GM21825 (cell line): ENCODE measurements around the gene OSBPL5.

Source experiments
- ATAC-seq: cut with Tn5 transposase; IDR thresholded peaks from one replicate; pipeline ENCODE4 v1.9.1; 2021; ENCODE audit warnings: mild to moderate bottlenecking, moderate library complexity; ENCODE audit not compliant: unreplicated experiment

Gene OSBPL5

DNA sequence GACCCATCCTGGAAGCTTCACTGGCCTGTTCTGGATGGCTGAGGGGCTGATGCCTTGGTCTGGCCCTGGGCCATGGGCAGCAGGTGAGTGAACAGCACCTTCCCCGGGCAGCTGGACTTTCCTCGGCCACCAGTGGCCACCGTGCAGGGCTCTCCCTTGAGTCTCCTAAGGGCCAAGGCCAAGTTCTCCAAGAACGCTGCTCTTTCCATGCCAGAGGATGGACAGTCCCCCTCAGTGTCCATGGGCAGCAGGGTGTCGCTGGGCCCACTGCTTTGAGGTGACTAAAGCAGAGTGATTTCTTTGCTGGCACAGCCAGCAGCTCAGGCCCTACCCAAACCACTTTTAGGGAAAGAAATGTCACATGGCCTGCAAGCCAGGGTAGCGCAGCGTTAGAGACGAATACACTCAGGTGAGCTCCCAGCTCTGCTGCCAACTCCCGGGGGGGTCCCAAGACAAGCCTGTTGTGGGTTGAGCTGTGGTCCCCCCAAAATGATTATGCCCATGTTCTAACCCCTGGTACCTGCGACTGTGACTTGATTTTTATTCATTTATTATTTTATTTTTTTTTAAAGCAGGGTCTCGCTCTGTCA lies 104.6 kb downstream of the OSBPL5 start:
- no peak for ATAC-seq

DNA sequence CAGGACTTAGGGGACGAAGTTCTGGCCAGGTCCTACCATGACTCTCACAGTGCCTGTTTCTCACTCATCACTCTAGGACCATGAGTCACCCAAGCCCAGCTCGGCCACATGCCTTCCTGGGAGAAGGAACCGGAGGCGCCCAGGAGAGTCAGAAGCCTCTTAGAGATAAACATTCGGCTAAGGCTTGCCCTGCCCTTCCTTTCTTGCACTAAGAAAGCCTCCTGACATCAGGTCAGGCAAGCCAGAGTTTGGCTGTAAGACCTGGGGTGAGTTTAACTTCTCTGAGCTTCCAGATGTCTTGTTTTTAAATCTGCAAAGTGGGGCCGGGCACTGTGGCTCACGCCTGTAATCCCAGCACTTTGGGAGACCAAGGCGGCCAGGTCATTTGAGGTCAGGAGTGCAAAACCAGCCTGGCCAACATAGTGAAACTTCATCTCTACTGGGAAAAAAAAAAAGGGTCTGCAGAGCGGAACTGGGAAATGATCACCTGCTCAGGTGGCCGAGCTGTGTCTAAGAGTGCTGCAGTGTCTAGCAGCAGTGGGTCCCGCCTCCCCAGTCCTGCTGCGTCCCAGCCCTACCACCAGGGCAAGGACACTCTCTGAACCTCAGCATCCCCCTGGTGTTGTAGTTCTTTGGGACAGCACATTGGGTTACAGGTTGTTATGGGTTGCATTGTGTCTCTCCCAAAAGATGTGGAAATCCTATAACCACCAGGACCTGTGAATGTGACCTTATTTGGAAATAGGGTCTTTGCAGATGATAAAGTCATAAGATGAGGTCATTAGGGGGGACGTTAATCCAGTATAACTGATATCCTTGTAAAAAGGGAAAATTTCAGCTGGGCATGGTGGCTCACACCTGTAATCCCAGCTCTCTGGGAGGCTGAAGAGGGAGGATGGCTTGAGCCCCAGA lies 106.1 kb downstream of the OSBPL5 start:
- ATAC-seq, result no peak

DNA sequence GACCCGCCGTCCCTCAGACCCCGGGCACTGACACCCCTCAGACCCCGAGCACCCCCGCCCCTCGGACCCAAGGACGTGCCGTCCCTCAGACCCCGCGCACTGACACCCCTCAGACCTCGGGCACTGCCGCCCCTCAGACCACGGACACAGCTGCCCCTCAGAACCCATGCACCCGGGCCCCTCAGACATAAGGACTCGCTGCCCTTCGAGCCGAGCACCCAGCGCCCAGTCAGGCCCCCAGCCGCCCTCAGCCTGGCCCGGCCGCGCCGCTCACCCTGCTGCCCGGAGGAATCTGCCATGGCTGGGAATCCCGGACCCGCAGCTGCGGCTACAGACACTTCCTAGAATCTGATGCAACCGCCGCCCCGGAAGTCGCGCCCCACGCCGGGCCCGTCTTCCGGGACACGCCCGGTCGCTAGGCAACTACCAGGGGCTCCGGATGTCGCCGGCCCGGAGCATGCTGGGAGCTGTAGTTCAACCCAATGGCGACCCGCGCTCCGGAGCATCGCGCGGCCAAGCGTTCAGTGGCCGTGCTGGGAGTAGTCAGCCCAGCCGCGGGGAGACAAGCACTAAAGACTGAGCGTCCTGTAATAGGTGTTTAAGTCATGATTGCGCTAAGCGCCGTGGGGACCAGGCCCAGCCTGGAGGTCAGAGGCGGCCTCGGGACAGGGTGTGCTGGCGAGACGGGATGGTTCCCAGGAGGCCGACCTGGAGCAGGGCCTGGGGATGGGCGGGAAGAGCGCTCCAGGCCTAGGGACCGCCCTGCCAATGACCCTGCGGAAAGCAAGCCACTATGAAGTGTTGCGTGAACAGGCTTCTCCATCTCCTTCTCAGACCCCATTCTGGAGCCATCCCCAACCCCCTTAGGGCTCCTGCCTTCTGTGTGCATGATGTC lies 107.8 kb downstream of the OSBPL5 start, which contains the start of gene CARS1:
Gene CARS1, minus strand, starts transcription at position 355 of the 895 bp plus-strand sequence. Its CDS starts 56 bp downstream, at position 299.
- peak; percentile 93 for ATAC-seq

DNA sequence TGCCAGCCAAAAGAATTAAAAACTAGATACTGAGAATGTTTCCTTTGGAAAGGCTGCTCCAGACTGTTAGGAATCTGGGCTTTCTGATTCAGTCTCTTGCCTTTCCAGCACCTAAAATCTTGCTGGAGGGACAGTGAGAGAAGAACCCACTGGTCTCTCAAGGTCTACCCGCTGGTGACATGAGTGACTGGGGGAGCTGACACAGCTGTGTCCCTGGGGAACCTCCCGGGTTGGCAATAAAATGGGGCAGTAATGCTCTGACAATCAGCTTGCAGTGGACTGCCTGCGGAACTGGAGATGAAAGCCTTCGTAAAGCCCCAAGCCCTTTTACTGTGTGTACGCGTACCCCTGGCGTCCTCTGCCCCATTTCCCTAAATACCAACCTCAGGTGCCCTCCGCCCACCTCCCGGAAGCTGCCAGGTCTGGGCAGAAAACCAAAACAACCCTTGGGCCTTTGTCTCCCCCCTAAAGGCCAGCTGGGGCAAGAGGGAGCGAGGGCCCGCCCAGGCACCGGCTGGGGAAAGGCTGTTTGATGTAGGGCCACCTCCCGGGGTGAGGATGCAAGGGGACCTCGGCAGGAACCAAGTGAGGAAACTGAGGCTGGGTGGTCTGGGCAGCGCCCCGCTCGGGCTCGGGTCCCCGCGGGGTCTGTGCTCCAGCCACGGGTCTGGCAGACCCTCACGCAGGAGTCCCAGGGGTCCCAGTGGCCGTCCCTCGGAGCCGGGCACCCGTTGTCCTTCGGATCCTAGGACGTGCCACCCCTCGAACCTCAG lies 108.6 kb downstream of the OSBPL5 start:
- no peak for ATAC-seq

DNA sequence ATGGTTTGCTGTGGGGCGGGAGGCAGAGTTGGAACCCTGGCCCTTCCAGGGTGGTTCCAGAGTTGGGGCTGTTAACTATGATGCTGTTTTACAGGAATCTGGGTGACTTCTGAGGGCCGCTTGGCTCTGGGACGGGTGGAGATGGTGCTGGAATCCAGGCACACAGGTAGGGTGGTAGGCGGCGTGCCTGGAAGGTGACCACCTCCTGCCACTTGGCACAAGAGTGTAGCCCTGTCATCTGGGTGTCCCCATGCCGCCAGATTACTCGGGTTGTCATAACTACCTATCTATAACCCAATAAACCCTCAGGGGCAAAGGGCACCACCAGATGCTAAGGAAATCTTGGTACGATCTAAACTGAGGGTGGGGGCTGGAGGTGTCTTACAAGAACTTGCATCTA lies 109.2 kb downstream of the OSBPL5 start:
- ATAC-seq, result no peak

DNA sequence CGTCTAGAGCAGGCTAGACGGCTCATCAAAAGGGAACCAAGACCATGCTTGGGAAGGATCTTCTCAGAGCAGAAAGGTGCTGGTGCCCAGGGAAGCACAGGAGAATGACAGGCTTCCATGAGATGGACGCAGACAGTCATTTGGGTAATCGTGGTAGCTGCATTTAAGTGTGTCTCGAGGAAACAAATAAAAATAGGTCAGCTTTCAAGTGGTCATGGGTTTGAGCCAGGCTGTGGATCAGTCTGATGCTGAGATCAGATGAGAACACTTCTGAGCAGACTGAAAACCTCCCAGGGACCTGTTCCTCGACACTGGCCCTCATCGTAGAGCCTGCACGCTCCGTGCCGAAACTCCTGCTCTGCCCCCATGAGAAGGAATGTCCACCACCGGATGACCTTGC lies 112.5 kb downstream of the OSBPL5 start:
- no peak for ATAC-seq

DNA sequence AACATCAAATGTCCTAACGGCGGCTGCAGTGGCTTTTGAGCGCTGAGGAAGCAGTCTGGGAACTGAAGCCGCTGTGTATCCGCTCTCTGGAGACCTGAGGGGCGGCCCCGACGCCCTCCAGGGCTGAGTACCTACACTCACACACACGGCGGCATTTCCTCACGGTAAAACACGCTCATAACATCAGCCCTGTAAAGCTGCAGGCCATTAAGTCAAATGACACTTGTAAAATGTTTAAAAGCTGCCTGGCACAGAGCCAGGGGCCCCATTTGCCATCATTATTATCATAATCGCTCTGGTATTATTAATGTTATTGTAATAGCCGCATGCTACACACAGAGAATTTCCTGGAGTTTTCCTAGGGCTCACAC lies 113.0 kb downstream of the OSBPL5 start:
- ATAC-seq, result no peak

DNA sequence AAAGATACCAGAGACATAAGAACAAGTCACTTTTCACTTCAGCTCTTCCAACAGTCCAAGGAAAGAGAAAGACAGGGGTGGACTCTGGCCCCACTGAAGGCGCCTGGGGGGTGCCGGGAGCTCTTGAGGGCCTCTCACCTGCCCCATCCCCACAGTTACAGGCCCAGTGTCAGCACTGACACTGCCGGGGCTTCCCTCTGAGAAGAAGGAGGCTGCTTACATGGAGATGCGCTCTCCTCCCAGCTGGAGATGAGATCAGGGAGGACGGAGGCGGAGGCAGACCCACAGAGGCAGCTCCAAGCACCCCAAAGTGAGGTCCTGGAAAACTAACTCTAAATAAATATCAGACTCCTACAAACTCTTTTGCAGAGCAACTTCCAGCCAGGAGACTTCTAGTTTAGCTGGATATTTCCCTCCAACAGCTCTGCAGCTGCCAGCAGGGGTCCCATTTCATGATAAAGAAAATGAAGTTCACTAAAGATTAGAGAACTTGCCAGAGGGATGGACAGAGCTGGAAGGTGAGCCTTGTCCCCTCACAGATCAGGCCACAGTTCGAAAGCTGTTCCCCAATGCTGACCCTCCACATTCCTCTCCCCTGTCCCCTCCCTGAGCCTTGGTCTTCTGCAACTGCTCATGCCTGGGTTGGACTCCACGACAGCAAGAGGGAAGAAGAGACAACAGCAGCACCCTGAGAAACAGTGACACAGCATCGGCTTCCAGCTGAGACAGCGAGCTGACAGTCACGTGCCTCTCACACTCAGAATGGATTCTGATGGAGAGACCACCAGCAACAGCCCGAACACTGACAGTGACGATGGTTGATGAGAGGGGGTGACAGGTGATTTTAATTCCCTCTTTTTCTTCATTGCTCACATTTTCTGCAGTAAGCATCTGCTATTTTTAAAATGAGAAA lies 113.7 kb downstream of the OSBPL5 start:
- no peak for ATAC-seq

DNA sequence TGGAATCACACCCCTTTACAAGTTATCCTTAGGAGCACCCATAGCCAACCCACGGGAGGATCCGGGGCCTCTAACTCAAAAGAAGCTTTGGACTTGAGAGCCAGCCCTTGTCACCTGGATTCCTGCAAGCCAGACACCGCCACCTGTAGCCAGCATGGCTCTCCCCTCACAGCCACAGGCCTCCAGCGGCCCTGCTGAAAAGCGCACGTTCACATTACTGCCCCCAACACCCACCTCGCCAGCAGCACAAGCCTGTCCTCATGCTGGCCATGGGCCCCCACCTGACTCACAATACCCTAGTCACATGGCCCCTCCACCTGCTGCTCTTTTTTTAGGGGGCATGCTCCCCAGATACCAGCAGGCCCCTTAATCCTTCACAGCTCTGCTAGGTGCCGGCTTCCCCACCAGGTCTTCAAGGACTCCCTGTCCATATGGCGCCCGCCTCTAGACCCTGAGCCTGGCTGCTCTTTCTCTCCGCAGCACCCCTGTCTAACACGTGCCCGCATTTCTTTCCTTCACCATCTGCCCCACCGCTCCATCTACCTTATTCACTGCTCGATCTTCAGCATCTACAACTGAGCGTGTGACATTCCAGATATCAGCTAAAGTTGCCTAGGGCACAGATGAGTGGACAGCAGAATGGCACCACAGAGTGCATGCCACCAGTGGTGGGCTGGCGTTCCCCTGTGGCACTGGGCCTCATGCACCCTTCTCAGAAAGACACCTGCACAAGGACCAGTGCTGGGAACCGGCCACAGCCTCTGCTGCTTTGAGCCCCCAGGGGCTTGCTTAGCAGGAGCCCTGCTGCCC lies 114.5 kb downstream of the OSBPL5 start:
- ATAC-seq, result no peak

DNA sequence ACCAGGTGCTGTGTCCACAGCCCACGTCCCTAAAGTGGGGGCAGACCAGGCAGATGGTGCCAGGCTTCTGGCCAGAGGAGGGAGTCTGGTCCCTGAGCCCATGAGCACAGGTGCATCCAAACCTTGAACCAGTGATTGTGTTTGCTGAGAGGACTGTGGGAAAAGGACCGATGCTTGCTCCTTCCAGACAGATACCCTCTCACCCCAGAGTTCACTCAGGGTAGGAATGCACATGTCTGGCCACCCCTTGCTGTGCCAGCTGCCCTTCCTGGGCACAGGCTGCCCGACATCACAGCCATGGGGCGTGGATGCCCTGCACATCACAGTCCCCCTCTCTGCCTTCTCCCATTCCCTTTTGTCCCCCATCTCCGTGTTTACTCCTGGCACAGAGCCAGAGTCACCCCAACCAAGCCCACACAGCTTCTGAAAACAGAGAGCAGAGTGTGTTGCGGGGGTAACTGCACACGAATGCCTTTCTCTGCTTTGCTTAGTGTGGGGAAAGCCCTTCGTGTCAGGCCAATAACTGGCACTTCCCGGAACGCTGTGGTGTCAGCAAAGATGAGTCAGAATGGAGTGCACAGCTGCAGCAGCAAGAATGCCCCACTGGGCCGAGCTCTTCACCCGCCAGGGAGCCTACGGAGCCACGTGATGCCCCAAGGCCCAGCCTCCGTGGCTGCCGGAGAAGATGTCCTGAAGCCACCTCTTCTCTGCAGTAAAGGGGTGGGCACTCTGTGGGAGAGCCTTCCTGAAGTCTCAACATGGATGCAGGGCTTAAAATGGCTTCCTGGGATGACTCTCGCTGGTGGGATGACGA lies 115.5 kb downstream of the OSBPL5 start:
- peak; percentile 79 for ATAC-seq

DNA sequence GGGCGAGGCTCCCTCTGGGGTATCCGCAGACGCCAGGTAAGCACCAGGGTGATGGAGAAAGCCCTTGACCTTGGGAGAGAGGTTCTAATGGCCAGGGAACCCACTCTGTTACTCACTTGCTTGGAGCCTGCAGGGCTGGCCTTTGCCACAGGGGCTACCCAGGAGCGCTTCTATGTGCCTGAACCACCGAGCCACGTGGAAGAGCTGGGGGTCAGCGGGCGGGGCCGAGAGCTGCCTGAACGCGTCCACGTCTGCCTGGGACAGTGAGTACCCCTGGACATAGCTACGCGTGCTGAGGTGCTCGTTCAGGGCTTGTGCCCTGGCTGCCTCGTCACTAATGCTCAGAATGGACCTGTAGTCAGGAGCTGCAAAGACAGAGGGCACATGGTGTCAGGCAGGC lies 117.5 kb downstream of the OSBPL5 start:
- ATAC-seq, result no peak

DNA sequence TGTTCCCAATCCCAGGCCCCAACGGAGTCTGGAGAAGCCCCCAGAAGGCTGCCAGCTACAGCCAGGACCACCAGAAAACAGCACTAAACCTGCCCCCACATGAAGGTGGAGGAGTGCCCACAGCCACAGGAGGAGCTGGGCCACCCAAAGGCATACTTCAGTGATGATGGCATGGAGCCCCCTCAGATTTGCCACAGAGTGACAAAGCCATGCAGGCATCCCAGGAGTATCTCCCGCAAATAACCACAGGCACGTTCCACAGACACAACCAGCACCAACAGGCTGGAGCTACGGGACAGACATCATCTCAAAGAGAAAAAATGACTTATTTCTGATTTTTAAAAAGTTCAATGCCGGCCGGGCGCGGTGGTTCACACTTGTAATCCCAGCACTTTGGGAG lies 118.5 kb downstream of the OSBPL5 start:
- ATAC-seq, result no peak

DNA sequence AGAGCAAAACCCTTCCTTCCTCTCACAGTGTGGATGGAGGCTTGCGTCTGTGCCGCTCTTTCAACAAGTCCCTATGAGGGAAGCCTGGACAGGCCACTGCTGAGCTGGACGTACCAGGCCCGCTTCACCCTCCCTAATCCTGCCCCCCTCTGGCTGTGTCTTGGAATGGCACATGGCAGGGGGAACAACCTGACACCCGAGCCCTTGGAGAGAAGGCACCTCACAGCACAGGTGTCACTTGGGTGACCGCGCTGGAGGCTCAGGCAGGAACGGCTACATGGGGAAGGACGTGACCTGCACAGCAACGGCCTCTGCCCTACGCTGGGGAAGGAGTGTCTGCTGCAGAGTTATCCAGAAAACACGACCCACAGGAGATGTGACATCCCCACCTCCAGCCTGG lies 118.9 kb downstream of the OSBPL5 start:
- ATAC-seq, result no peak

DNA sequence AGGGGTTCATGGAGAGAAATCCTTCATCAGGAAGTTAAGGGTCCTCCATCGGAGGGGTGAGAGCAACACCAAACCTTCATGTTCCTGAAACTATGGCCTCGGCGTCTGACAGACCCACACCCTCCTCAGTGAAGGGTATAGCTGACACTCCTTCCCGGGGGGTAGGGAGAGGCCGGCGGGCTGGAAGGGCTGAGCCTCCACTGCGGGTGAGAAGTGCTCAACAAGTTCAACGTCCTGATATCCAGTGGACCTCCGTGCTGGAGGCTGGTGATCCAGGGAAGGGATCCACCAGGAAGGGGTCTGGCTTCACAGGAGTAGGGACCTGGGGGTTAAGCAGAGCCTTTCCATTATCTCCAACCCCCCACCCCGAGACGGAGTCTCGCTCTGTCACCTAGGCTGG lies 120.2 kb downstream of the OSBPL5 start:
- no peak for ATAC-seq

DNA sequence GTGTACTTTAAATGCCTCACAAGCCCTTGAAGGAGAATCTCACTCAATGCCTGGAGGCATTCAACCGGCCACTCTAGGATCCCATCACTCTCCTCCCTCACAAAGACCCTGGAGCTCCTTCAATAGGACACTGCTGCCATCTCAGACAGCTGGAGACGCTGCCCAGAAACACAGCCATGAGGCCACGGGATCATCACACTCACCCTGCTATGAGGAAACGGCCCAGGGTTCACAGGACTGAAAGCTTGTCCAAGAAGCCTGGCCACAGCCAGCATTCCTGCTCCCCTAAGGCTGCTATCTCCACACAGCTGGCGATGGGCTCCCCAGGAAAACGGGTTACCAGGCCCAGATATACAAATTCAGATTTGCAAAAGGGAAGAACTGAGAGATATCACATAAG lies 121.1 kb downstream of the OSBPL5 start:
- no peak for ATAC-seq

DNA sequence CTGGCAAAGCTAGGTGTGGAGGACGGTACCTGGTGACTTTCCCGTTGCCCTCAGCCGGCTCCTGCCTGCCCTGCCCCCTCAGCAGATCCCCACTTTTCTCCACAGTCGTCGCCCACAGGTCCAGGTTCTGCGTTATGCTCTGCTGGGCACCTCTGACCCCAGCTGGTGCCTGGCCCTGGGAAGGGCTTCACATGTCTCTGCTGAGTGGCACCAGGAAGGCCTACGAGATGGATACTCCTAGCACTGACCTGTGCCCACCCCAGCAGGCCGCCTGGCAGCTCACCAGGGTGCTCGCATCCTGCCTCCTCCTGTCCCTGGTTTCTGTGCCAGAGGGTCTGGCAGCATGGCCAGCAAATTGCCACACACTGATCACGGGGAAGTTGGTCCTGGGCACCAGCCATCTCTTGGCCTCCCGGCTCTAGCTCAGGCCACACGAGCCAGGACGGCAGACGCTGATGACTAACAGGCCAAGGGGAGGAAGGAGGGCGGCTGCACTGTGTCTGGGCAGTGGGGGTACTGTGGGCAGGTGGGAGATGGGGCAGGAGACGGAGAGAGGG lies 121.7 kb downstream of the OSBPL5 start:
- no peak for ATAC-seq

DNA sequence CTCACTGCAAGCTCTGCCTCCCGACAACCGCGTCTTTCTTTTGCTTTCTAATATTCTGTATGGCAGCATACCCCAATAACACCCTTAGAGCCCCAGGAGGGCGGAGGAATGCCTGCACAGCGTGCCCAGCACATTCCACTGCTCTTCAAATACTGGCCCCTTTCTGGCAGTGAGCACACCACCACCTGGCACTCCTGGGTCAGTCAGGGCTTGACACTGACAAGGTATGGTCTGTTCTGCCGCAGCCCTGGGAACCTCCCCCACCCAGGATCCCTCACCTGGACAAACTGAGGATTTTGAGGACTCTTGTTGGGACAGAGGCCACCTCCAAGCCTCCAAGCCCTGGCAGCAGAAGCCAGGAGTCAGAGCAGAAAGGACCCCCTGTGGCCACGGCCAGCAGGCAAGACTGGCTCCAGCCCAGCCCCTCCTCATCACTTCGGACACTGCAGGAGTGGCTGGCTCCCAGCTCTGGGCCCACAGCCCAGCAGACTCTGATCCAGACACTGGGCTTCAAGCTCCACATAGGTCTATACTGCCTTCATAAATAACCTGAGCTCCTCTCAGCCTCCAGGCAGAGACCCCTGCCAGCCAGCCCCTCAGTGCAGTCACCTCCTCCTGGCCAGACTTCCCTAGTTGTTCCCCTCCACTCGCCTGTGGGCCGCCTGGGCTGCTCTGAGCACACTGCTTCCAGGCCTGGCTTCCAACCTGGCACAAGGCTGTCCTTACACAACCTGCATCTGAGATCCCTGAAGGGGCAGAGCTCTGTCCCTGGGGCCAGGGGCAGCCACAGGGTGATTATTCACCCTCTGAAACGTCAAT lies 122.4 kb downstream of the OSBPL5 start:
- ATAC-seq, result no peak
